GM18909 (cell line): ENCODE results near the gene MAGI1.

Experiments
- ATAC-seq: cut with Tn5 transposase; IDR thresholded peaks from one replicate; pipeline ENCODE4 v1.9.1; 2021; ENCODE audit warnings: mild to moderate bottlenecking; ENCODE audit not compliant: unreplicated experiment, poor library complexity

Gene MAGI1

GRCh38 chr3:65855370-65856100 is 183.2 kb downstream of the MAGI1 start:
- ATAC-seq = no peak

GRCh38 chr3:65854606-65855304 is 184.0 kb downstream of the MAGI1 start:
- ATAC-seq = no peak

GRCh38 chr3:65851827-65852226 is 186.9 kb downstream of the MAGI1 start:
- no peak for ATAC-seq

DNA sequence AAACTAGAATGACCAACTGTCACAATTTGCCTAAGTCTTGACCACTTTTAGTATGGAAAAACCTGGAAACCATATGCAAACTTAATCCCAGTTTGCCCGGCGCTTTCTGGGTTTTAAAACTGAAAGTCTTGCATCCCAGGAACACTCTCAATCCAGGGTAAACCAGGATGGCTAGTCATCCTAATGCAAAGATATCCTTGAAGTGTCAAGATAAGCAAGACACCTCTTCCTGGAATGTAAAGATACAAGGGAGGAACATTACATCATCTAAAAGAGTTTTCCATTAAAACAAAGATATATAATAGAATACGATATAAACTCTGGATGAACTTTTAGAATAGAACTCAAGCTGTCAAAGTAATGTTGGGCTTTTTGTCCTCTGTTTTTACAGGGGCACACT is 188.5 kb downstream of the MAGI1 start:
- no peak for ATAC-seq

- ATAC-seq = no peak
These were observed 190.7 kb downstream of the MAGI1 start for GRCh38 chr3:65848024-65848423.

DNA sequence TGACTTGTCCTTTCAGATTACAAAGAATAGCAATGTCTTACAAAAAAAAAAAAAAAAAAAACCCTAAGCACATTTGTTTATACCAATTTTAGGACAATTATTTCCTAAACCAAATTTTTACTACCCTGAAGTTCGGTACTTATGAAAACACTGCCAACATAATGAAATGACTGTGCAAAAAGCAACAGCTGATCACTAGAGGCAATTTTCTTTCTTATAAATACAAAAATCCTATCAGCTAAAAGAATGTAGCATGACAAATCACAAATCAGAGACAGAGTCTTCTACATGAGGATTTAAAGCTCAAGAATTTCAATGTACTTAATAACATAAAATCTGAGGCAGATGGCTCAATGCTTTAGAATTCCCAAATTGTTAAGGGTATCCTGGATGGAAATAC is 191.8 kb downstream of the MAGI1 start:
- no peak for ATAC-seq

DNA sequence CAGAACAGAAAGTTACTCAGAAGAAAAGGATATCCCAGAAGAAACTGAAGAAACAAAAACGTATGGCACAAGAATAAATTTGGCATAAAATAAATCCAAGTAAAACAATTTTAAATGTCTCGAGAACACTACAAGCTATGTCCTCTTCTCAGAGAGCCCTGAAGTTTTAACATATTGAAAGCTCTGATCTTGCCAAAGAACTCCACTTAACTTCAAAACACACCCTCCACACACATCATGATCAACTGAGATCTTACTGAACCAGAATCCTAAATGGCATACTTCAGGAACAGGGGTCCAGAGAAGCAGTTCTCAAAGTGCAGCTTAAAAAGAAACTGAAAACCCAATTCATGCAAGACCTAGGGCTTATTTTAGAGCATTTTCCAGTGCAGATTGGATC is 194.3 kb downstream of the MAGI1 start:
- no peak for ATAC-seq

DNA sequence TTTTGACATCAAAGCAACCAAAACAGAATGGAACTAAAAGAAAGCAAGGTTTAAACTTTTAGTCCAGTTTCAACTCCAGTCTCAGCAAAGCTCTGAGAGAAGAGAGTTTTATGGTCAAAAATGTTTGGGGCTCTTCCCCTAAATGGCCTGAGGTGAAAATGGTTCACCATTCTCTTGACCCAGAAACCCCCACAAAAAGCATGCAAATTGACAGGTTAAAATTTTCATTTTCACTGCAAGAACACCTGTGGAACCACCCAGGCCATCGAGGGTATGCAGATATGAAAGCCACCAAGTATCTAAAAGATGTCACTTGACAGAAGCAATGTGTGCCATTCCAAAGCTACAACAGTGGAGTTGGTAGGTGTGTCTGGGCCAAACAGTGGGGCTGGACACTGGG is 195.0 kb downstream of the MAGI1 start:
- no peak for ATAC-seq

DNA sequence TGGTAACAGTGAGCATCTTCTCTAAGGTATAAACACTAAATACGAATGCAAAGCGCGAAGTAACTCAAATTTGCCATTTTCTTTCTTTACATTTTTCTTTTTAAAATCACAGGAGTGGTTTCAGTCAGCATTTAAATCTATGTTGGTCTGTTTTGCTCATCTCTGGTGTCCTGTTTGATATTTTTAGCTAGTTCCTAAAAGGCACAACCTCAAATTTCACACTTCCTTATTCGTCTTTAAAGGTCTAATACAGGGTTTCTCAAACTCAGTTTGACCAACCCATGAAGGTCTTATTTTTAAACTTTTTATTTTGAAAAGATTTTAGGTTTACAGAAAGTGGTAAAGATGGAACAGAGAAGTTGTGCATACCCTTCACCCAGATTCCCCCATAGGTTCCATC is 201.1 kb downstream of the MAGI1 start:
- ATAC-seq = no peak

DNA sequence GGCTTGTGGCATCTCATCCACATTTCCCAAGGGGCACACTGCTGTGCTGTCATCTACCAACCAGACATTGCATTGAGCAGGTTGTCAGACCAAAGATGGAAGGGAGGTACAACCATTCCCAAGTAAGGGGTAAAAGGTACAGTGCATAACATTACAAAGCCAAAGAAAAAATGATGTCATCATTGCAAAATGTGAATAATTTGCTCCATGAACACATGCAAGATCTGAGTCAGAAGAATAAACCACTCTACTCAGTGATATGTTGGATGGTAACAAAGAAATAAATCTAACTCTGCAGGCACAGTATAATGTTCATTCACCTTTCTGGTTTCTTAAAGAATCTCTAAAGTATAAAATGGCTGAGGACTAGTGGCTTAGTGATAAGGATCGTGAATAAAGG is 202.7 kb downstream of the MAGI1 start:
- ATAC-seq = no peak

- no peak for ATAC-seq
These were observed 204.8 kb downstream of the MAGI1 start for GRCh38 chr3:65833761-65834505.

GRCh38 chr3:65831733-65832425 is 206.8 kb downstream of the MAGI1 start:
- ATAC-seq = no peak

- no peak for ATAC-seq
These were observed 207.6 kb downstream of the MAGI1 start for GRCh38 chr3:65830948-65831732.

- no peak for ATAC-seq
These were observed 209.5 kb downstream of the MAGI1 start for GRCh38 chr3:65829228-65829627.

DNA sequence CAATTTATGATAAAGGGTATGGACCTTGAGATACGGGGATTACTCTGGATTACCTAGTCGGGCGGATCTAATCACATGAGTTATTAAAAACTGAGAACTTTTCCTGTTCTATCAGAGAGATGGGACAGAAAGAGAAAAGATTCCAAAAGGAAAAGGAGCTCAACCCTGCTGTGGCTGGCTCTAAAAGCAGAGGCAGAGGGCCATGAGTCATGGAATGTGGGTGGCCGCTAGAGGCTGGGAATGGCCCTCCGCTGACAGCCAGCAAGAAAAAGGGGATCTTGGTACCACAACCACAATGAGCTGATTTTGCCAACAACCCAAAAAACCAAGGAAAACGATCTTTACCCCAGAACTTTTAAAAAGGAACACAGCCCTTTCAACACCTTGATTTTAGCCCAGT is 210.0 kb downstream of the MAGI1 start:
- ATAC-seq = no peak

DNA sequence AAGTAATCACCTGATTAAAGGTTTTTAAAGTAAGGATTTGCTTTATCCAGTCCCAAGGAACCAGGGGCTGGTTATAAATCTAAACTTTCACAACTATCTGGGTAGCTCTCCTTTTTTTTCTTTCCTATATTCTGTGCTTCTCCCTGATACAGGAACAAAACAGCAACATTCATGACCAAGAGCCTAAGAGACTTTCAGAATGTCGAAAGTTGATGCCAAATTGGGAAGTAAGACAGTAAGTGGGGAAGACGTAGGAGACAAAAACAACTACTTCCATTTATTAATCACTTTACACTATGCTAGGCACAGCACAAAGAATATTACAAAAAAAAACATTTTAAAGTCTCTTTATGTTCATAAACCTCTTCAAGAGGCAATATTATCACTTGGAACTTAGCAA is 211.6 kb downstream of the MAGI1 start:
- no peak for ATAC-seq

GRCh38 chr3:65824166-65824565 is 214.6 kb downstream of the MAGI1 start:
- no peak for ATAC-seq

DNA sequence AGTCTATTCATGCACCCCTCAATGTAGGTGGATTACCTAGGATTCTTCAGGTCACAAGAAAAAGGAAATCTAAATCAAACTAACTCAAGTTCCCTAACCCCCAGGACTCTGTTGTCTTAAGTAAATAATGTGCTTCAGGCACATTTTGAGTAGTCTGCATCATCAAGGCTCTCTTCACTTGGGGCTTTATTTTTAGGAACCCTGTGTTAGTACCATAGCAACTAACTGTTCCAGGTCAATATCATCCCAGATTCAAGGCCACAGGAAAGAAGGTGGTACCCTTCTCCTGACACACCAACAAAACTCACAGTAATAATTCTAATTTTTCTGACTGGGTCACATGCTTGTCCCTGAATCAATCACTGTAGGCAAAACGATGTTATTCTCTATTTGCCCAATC is 218.1 kb downstream of the MAGI1 start:
- ATAC-seq = no peak

DNA sequence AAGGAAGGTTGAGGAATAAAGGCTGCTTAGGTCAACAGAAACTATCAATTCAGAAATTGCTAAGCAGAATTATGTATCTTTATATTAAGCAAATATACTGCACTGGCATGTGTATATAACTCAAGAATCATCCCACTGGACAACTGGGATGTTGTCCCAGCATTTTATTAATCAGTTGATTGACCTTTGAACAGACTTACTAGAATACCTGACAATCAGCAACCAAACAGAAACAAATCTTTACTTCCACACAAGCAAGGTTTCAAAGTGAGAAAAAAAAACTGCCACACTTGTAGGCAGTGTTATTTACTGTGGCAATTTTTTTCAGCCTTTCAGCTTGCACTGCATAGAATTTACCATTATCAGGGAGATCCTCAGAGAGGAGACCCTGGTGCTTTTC is 218.8 kb downstream of the MAGI1 start:
- ATAC-seq = no peak

DNA sequence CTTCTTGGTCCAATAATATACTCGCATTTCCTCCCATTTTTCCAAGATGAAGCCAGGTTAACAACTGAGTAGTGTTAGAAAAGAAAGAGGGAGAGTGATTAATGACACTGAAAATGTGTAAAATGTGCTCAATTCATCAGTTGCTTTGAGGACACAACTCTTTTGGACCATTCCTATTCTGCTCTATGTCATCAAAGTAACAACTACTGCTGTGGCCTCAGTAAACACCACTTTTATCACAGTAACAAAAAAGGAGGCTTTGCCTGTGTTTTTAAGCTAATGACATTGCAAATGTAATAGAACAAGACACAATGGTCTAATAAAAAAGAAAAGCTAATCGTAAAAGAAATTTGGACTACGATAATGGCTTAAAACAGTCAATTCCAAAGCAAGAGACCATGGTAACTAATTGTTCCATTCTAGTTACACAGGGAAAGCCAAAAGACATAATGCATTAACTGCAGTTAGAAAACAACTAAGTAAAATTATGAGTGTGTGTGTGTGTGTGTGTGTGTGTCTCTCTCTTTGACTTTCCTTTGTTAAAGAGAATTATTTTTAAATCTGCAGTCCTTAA is 221.1 kb downstream of the MAGI1 start:
- no peak for ATAC-seq
